Measurements from ENCODE around the gene TET3. TPM values are rescaled to one million over a fixed set of nuclear protein-coding genes. Genes with fewer than 3 reads are reported as not detected.

TET3 gene
- total RNA-seq, 1 donor from 2014 or later, result 6.2 TPM

GRCh38 chr2:73972846-73973245, 11.9 kb upstream of the TET3 start:
- no peak for DNase-seq (ENCODE audit: low spot score)
- no peaks in the 10 kb centered on the region for H3K9me3 ChIP-seq (ENCODE audit: low read depth)
- Mint-ChIP-seq H3K4me3 (peak overlapping the region; percentile 43), H3K27ac (no peak overlapping the region), H3K9me3 (no peaks in the 10 kb centered on the region), H3K27me3 (ENCODE audit: insufficient read depth, low read depth) (peaks cover 19% of the 10 kb centered on the region), H3K4me1 (peaks cover 7% of the 10 kb centered on the region), H3K36me3 (no peaks in the 10 kb centered on the region)
- H4K20me1 ChIP-seq (ENCODE audit: low read depth), result no peaks in the 10 kb centered on the region
- no peak overlapping the region for H3K27ac ChIP-seq
- H2AFZ ChIP-seq (replicated peaks), result no peak overlapping the region
- H3K79me2 ChIP-seq (ENCODE audit: low read depth), result no peaks in the 10 kb centered on the region
- TF ChIP-seq CTCF (IDR thresholded peaks at IDR 0.05) (no peak), EZH2 (IDR thresholded peaks at IDR 0.05) (no peak), EZH2phosphoT487 (IDR thresholded peaks at IDR 0.05) (no peak)
- H3K9ac ChIP-seq, result no peak overlapping the region
- H3K27me3 ChIP-seq, result peaks cover 27% of the 10 kb centered on the region
- no peak overlapping the region for H3K4me3 ChIP-seq
- H3K4me1 ChIP-seq, result no peaks in the 10 kb centered on the region
- no peaks in the 10 kb centered on the region for H3K36me3 ChIP-seq
- H3K4me2 ChIP-seq, result no peak overlapping the region
- no peaks in the 10 kb centered on the region for H3F3A ChIP-seq (ENCODE audit: low read depth)

- H3K36me3 ChIP-seq, result no peaks in the 10 kb centered on the region
- H3K27ac Mint-ChIP-seq, result no peak overlapping the region
These were observed 9.0 kb upstream of the TET3 start for GRCh38 chr2:73975731-73976130.

GRCh38 chr2:73976803-73977202, 7.9 kb upstream of the TET3 start:
- peaks cover 24% of the 10 kb centered on the region for H3K27me3 Mint-ChIP-seq (ENCODE audit: insufficient read depth, low read depth)
- H3K4me1 ChIP-seq, result peaks cover 5% of the 10 kb centered on the region
- TF ChIP-seq EZH2phosphoT487 (IDR thresholded peaks at IDR 0.05) (no peak), EZH2 (IDR thresholded peaks at IDR 0.05) (no peak), CTCF (IDR thresholded peaks at IDR 0.05) (no peak)

More at GRCh38 chr2:73975731-73976130, 9.0 kb upstream of the TET3 start:
- H4K20me1 ChIP-seq (ENCODE audit: low read depth), result peaks cover 14% of the 10 kb centered on the region
- Mint-ChIP-seq H3K4me3 (no peak overlapping the region), H3K4me1 (peaks cover 6% of the 10 kb centered on the region), H3K27me3 (ENCODE audit: insufficient read depth, low read depth) (peaks cover 24% of the 10 kb centered on the region), H3K36me3 (no peaks in the 10 kb centered on the region), H3K9me3 (no peaks in the 10 kb centered on the region)
- H3K4me2 ChIP-seq, result no peak overlapping the region
- H3K27ac ChIP-seq, result no peak overlapping the region
- H3K9me3 ChIP-seq (ENCODE audit: low read depth), result no peaks in the 10 kb centered on the region
- DNase-seq (ENCODE audit: low spot score), result no peak
- H3K27me3 ChIP-seq, result peaks cover 56% of the 10 kb centered on the region
- H3F3A ChIP-seq (ENCODE audit: low read depth), result no peaks in the 10 kb centered on the region
- no peak overlapping the region for H3K4me3 ChIP-seq
- no peaks in the 10 kb centered on the region for H3K79me2 ChIP-seq (ENCODE audit: low read depth)
- peaks cover under 1% of the 10 kb centered on the region for H3K4me1 ChIP-seq
- no peak overlapping the region for H3K9ac ChIP-seq
- H2AFZ ChIP-seq (replicated peaks), result no peak overlapping the region
- TF ChIP-seq CTCF (IDR thresholded peaks at IDR 0.05) (no peak), EZH2phosphoT487 (IDR thresholded peaks at IDR 0.05) (no peak), EZH2 (IDR thresholded peaks at IDR 0.05) (no peak)

More at GRCh38 chr2:73976803-73977202, 7.9 kb upstream of the TET3 start:
- Histone ChIP-seq H3F3A (ENCODE audit: low read depth) (peaks cover 8% of the 10 kb centered on the region), H3K27me3 (peaks cover 65% of the 10 kb centered on the region), H3K9ac (no peak overlapping the region), H4K20me1 (ENCODE audit: low read depth) (peaks cover 25% of the 10 kb centered on the region), H3K4me3 (no peak overlapping the region), H3K9me3 (ENCODE audit: low read depth) (no peaks in the 10 kb centered on the region), H3K36me3 (no peaks in the 10 kb centered on the region), H3K27ac (no peak overlapping the region), H3K4me2 (no peak overlapping the region), H2AFZ (replicated peaks) (no peak overlapping the region), H3K79me2 (ENCODE audit: low read depth) (no peaks in the 10 kb centered on the region)
- H3K4me1 Mint-ChIP-seq, result peaks cover 13% of the 10 kb centered on the region
- H3K36me3 Mint-ChIP-seq, result no peaks in the 10 kb centered on the region
- H3K27ac Mint-ChIP-seq, result no peak overlapping the region
- no peaks in the 10 kb centered on the region for H3K9me3 Mint-ChIP-seq
- no peak for DNase-seq (ENCODE audit: low spot score)
- H3K4me3 Mint-ChIP-seq, result no peak overlapping the region
